ENCODE measurements around the gene SUCLG2. TPM values are rescaled to one million over a fixed set of nuclear protein-coding genes. Genes with fewer than 3 reads are reported as not detected.

SUCLG2 gene
- total RNA-seq, 1 donor: 1.3 TPM

GRCh38 chr3:67334588-67334987 lies 319.8 kb downstream of the SUCLG2 start:
- DNase-seq (ENCODE audit: low read depth in 2 of 3, low spot score in 2 of 3): no peak

GRCh38 chr3:67329358-67329757 lies 325.1 kb downstream of the SUCLG2 start:
- no peak for DNase-seq (ENCODE audit: low read depth in 2 of 3, low spot score in 2 of 3)

- DNase-seq (ENCODE audit: low read depth in 2 of 3, low spot score in 2 of 3): no peak
These were observed 326.8 kb downstream of the SUCLG2 start for GRCh38 chr3:67327582-67327981.

GRCh38 chr3:67325231-67325630 lies 329.2 kb downstream of the SUCLG2 start:
- DNase-seq (ENCODE audit: low read depth in 2 of 3, low spot score in 2 of 3): no peak
